GM18502 (cell line): ENCODE measurements around the gene SEPSECS.
A peak's percentile ranks its signal among the peaks of the same experiment; 100 is the strongest.

ENCODE experiments used
- ATAC-seq: cut with Tn5 transposase; IDR thresholded peaks from one replicate; pipeline ENCODE4 v1.9.1; 2021; ENCODE audit warnings: mild to moderate bottlenecking; ENCODE audit not compliant: unreplicated experiment, poor library complexity

The SEPSECS gene

GRCh38 chr4:25158817-25159216 is 1.4 kb downstream of the SEPSECS start:
- ATAC-seq: no peak

DNA sequence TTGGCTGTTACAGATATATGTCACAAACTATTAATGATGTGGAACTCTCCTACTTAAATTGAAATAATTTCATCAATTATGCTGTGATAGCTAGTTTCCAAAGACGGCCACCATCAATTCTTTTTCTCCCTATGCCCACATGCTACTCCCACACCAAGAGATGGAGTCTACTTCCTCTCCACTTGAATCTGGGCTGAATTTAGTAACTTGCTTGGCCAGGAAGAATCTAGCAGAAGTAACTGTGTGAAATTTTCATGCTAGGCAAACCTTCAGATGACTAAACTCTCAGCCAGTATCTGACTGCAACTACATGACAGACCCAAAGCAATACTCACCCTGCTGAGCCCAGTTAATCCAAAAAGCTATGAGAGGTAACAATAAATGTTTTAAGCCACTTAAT is 3.2 kb downstream of the SEPSECS start:
- no peak for ATAC-seq

- no peak for ATAC-seq
These were observed 4.3 kb downstream of the SEPSECS start for GRCh38 chr4:25155947-25156346.

GRCh38 chr4:25154594-25155265 is 5.5 kb downstream of the SEPSECS start:
- no peak for ATAC-seq

DNA sequence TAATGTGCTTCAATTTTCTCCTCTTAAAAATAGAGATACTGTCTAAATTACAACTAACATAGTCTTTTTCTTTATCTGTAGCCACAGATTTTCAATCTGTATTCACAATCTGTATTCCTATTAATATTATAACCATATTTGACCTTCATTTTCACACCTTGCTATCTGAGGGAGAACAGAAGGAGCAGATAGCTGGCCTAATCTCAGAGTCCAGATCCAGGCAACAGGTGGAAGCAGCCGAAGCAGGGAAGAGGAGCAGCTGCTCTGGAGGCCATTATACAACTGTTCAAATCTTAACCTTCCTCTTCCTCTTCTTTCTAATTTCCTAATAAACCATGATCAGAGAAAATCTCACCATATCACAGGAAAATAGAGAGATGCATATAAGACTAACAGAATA is 14.2 kb downstream of the SEPSECS start:
- no peak for ATAC-seq

GRCh38 chr4:25144870-25145481 is 15.3 kb downstream of the SEPSECS start:
- ATAC-seq: no peak

GRCh38 chr4:25142468-25142867 is 17.8 kb downstream of the SEPSECS start:
- no peak for ATAC-seq

GRCh38 chr4:25141592-25141991 is 18.7 kb downstream of the SEPSECS start:
- ATAC-seq: no peak

DNA sequence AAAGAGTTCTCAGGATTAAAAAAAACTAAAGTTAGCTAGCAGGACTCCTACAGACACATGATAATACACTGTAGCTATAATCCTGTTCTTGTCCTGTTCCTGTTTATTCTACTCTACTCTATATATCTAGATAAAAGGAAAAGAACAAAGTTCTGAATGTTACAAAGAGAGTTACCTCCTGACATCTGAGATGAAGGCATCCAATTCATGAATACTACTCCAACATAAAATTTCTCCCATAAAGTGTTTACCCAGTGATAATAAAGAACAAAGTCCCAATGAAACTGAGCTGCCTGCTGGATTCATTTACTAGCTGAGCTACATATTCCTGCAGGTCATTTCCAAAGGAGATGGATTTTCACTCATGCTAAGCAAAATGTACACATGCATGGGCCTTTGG is 27.1 kb downstream of the SEPSECS start:
- no peak for ATAC-seq

- ATAC-seq: no peak
These were observed 28.3 kb downstream of the SEPSECS start for GRCh38 chr4:25131926-25132325.

- no peak for ATAC-seq
These were observed 28.9 kb downstream of the SEPSECS start for GRCh38 chr4:25131381-25131780.

DNA sequence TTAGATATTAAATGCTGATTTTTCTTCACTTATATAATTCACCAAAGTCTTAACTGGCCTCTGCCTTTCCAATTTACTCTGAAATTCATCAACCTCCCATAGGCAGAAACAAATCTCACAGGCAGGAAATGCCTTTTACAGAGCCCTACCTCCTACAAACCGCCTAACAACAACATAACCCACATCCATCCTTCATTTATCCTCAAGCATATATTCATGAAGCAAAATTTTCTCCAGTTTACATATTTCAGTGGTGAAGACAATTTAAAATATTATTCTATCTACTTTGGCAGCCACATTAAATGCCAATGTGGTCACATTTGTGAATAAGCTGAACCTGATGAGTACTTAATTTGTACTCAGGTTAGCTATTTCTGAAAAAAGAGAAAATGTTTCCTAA is 30.3 kb downstream of the SEPSECS start:
- ATAC-seq: no peak

- ATAC-seq: no peak
These were observed 31.6 kb downstream of the SEPSECS start for GRCh38 chr4:25128671-25129070.

- peak; percentile 99 for ATAC-seq
These were observed 37.0 kb downstream of the SEPSECS start for GRCh38 chr4:25123236-25123635.

GRCh38 chr4:25120146-25120940 is 39.9 kb downstream of the SEPSECS start:
- ATAC-seq: no peak

GRCh38 chr4:25117716-25118472 is 42.4 kb downstream of the SEPSECS start:
- ATAC-seq: no peak

- ATAC-seq: no peak
These were observed 43.0 kb downstream of the SEPSECS start for GRCh38 chr4:25117274-25117673.

DNA sequence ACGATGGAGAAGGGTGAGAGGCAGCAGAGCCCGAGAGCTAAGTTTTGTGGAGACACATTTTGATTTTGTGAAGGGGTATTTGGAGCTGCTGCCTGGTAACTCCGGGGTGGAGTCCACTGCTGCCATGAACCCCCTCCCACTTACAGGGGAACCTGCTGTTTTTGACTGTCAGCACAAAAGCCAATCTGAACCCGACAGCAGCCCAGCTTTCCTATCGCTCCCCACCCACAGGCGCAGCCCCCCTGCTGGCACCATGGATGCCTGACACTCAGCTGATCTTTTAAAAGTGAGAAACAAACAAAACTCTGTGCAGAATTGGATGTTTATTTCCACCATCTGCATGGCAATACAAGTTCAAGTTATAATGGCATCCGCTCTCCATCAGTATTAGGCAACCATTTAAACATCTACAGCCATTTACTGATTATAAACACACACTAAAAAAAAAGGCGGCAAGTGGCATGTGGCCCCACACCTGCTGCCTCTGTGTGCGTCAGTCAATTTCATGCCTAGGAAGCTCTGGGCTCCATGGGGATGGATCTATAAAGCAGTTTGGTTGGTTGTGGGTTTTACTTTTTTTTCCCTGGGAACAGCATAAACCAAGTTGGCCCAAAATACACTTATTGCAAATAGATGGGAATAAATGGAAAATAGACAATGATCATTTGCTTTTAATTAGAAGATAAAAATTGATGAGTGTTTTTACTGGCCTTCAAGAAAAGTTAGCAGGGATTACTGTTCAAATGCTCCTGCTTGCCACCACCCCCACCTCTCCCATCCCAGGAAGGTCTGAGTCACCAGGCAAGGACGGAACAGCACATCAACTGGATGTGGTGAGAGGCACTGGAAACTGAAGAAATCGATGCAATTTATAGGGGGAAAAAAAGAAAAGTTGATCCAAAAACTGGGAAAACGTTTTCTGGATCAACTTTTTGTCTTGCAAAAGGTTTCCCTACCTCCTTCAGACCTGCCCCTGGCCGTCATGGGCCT is 46.0 kb downstream of the SEPSECS start:
- ATAC-seq: no peak

GRCh38 chr4:25112995-25113380 is 47.3 kb downstream of the SEPSECS start:
- ATAC-seq: no peak
